ENCODE results near the gene KIRREL2. TPM values are rescaled to one million over a fixed set of nuclear protein-coding genes. Genes with fewer than 3 reads are reported as not detected.
"Not testable (repeated sequence)": the region's sequence is repeated elsewhere in the genome, so short reads cannot be mapped to it uniquely, and the experiment has no call there.

Gene KIRREL2
- total and polyA plus RNA-seq, 9 donors = 0.02 to 0.15 (median 0.08) TPM; not detected in 5

DNA sequence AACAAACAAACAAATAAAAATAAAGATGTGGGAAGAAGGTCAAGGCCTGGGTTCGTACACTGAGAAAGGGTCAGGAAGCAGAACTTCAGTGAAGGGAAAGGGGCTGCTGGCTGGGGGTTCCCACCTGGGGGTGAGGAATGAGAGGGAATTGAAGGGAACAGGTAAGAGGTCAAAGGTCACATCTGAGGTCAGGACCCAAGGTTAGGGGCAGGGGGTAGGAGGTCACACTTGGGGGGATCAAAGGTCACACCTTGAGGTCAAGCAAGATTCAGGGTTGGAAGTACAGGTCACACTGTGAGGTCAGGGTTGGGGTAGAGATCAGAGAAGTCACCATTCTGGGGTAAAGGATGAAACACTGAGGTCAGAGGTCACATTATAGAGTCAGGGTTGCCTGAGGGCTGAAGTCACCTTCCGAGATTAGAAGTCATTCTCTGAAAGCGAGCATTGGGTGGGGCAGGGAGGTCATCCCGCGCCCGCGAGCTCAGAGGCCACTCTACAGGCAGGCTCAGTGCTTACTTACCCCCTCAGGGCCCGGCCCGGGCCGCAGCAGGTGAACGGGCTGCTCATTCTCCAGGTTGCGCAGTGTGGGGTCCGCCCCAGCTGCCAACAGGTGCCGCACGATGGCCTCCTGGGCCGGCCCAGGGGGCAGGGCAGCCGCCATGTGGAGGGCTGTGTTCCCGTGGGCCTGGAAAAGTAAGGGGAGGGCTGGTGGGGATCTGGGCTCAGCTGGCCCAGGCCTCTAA, 32.8 kb downstream of the KIRREL2 start:
- intact Hi-C loops (cut with DNase I) = no loop called here
- no peak for DNase-seq
- Histone ChIP-seq H3K4me3 (no peak overlapping the region), H3K27me3 (no peaks in the 10 kb centered on the region), H3K27ac (no peak overlapping the region), H3K4me1 (ENCODE audit: insufficient read depth) (no peaks in the 10 kb centered on the region), H3K9me3 (no peaks in the 10 kb centered on the region), H3K36me3 (no peaks in the 10 kb centered on the region)
- TF ChIP-seq, protein P1, sequence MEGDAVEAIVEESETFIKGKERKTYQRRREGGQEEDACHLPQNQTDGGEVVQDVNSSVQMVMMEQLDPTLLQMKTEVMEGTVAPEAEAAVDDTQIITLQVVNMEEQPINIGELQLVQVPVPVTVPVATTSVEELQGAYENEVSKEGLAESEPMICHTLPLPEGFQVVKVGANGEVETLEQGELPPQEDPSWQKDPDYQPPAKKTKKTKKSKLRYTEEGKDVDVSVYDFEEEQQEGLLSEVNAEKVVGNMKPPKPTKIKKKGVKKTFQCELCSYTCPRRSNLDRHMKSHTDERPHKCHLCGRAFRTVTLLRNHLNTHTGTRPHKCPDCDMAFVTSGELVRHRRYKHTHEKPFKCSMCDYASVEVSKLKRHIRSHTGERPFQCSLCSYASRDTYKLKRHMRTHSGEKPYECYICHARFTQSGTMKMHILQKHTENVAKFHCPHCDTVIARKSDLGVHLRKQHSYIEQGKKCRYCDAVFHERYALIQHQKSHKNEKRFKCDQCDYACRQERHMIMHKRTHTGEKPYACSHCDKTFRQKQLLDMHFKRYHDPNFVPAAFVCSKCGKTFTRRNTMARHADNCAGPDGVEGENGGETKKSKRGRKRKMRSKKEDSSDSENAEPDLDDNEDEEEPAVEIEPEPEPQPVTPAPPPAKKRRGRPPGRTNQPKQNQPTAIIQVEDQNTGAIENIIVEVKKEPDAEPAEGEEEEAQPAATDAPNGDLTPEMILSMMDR (IDR thresholded peaks at IDR 0.05) = no peak
- no peak for TF ChIP-seq EP300 (IDR thresholded peaks at IDR 0.05)
- TF ChIP-seq POLR2A (IDR thresholded peaks at IDR 0.05) = no peak
- 87 to 92% (median 88%) methylated on average over 17 to 18 of the region's 18 CpGs for WGBS, 3 donors

DNA sequence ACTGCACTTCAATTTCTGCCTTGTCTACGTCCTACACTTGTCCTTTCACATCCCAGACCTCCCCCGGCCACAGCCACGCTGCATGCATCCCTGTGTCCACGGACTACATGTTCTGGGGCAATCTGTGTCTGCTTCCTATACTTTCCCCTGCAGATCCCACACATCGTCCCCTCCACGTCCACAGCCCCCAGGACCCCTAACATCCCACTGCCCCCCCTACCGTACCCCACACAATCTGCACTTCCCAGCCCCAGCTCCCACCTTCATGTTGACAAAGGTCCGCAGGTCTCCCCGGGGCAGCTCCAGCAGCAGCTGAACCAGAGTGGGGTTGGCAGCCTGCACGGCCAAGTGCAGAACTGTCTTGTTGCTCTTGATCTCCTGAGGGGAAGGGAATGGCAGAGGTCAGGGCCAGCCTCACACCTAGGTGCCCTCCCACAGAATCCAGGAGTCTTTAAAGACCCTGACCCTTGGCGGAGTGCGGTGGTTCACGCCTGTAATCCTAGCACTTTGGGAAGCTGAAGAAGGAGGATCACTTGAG, 33.5 kb downstream of the KIRREL2 start:
- Histone ChIP-seq H3K9me3 (no peaks in the 10 kb centered on the region), H3K4me1 (ENCODE audit: insufficient read depth) (no peaks in the 10 kb centered on the region), H3K27ac (no peak overlapping the region), H3K36me3 (no peaks in the 10 kb centered on the region), H3K27me3 (no peaks in the 10 kb centered on the region), H3K4me3 (no peak overlapping the region)
- intact Hi-C loops (cut with DNase I) = no loop called here
- TF ChIP-seq, protein P1 (IDR thresholded peaks at IDR 0.05) = no peak
- no peak for TF ChIP-seq EP300 (IDR thresholded peaks at IDR 0.05)
- no peak for TF ChIP-seq POLR2A (IDR thresholded peaks at IDR 0.05)
- DNase-seq = no peak
- 85 to 89% (median 87%) methylated on average over 13 of the region's 13 CpGs for WGBS, 3 donors

DNA sequence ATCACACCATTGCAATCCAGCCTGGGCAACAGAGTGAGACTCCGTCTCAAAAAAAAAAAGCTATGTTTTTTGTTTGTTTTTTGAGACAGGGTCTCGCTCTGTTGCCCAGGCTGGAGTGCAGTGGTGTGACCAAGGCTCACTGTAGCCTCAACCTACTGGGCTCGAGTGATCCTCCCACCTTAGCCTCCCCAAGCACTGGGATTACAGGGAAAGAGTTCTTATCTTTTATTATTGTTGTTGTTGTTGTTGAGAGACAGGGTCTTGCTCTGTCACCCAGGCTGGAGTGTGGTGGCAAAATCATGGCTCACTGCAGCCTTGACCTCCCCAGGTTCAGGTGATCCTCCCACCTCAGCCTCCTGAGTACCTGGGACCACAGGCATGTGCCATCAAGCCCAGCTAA, 35.1 kb downstream of the KIRREL2 start:
- intact Hi-C loops (cut with DNase I); H3K27ac ChIP-seq; H3K4me1 ChIP-seq (ENCODE audit: insufficient read depth); H3K9me3 ChIP-seq; H3K27me3 ChIP-seq; H3K36me3 ChIP-seq; DNase-seq; H3K4me3 ChIP-seq: not testable (repeated sequence)
- 85 to 95% (median 93%) methylated on average over 3 of the region's 3 CpGs for whole genome bisulfite sequencing, 3 donors

DNA sequence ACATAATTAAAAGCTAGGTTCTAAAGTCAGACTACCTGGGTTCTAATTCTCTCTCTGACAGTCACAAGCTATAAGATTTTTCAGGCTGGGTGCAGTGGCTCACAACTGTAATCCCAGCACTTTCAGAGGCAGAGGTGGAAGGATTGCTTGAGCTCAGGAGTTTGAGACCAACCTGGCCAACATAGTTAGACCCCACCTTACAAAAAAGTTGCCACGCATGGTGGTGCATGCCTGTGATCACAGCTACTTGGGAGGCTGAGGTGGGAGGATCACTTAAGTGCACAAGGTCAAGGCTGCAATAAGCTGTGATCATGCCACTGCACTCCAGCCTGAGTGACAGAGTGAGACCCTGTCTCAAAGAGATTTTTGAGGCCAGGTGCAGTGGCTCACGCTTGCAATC, 37.6 kb downstream of the KIRREL2 start:
- H3K27me3 ChIP-seq = no peaks in the 10 kb centered on the region
- H3K9me3 ChIP-seq = no peaks in the 10 kb centered on the region
- H3K4me1 ChIP-seq (ENCODE audit: insufficient read depth) = peaks cover 2% of the 10 kb centered on the region
- no peaks in the 10 kb centered on the region for H3K36me3 ChIP-seq
- no peak for TF ChIP-seq POLR2A (IDR thresholded peaks at IDR 0.05)
- TF ChIP-seq, protein P1 (IDR thresholded peaks at IDR 0.05) = no peak
- no peak for TF ChIP-seq EP300 (IDR thresholded peaks at IDR 0.05)
- 84 to 100% (median 86%) methylated on average over 2 of the region's 2 CpGs for WGBS, 3 donors
- H3K27ac ChIP-seq = no peak overlapping the region
- H3K4me3 ChIP-seq = no peak overlapping the region
- intact Hi-C loops (cut with DNase I) = no loop called here
- no peak for DNase-seq
